Measurements from ENCODE around the gene GDI2.

GRCh38 chr10:5804386-5804785 lies 8.8 kb downstream of the GDI2 start:
- TF ChIP-seq, protein P1, sequence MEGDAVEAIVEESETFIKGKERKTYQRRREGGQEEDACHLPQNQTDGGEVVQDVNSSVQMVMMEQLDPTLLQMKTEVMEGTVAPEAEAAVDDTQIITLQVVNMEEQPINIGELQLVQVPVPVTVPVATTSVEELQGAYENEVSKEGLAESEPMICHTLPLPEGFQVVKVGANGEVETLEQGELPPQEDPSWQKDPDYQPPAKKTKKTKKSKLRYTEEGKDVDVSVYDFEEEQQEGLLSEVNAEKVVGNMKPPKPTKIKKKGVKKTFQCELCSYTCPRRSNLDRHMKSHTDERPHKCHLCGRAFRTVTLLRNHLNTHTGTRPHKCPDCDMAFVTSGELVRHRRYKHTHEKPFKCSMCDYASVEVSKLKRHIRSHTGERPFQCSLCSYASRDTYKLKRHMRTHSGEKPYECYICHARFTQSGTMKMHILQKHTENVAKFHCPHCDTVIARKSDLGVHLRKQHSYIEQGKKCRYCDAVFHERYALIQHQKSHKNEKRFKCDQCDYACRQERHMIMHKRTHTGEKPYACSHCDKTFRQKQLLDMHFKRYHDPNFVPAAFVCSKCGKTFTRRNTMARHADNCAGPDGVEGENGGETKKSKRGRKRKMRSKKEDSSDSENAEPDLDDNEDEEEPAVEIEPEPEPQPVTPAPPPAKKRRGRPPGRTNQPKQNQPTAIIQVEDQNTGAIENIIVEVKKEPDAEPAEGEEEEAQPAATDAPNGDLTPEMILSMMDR (IDR thresholded peaks at IDR 0.05 in 2 of 3, conservative IDR thresholded peaks at IDR 0.05 in 1 of 3; ENCODE audit: borderline replicate concordance in 1 of 3, insufficient read depth in 1 of 3, low read depth in 2 of 3, low read length in 2 of 3): no peak
- TF ChIP-seq MAX (IDR thresholded peaks at IDR 0.05) (no peak), FOSL1 (IDR thresholded peaks at IDR 0.05; ENCODE audit: low read depth) (no peak), CEBPB (IDR thresholded peaks at IDR 0.05; ENCODE audit: low read depth) (no peak)
